Type B pancreatic cell (in vitro differentiated cells): Measurements from ENCODE around the gene MEMO1. TPM values are rescaled to one million over a fixed set of nuclear protein-coding genes. Genes with fewer than 3 reads are reported as not detected.

Experiments used
- DNase-seq: peaks from one replicate; pipeline ENCODE4 v3.0.0; 2021; ENCODE audit warnings: mixed read lengths; ENCODE audit not compliant: unreplicated experiment; ENCODE audit errors: extremely low spot score
- H3K27ac Mint-ChIP-seq: 2 replicates; pipeline ENCODE4 v1.8.0; 2021; ENCODE audit warnings: mild to moderate bottlenecking, mixed read lengths
- H3K27me3 Mint-ChIP-seq: 2 replicates; pipeline ENCODE4 v1.8.0; 2021; ENCODE audit warnings: mixed read lengths
- H3K36me3 Mint-ChIP-seq: 2 replicates; pipeline ENCODE4 v1.8.0; 2021; ENCODE audit warnings: mixed read lengths
- H3K4me1 Mint-ChIP-seq: one replicate; pipeline ENCODE4 v1.8.0; 2021; ENCODE audit warnings: mixed read lengths; ENCODE audit not compliant: unreplicated experiment
- H3K4me3 Mint-ChIP-seq: 2 replicates; pipeline ENCODE4 v1.8.0; 2021; ENCODE audit warnings: mild to moderate bottlenecking, mixed read lengths
- H3K9me3 Mint-ChIP-seq: 2 replicates; pipeline ENCODE4 v1.8.0; 2021; ENCODE audit warnings: mixed read lengths
- total RNA-seq: library from RNA; stranded (reverse); gene quantifications from 2 replicates; pipeline ENCODE4 v1.2.1, GENCODE V29; 2021; ENCODE audit warnings: low replicate concordance
- TF ChIP-seq, protein P1 (sequence below): fragments of 200-600 bp; sonication (generic); conservative IDR thresholded peaks from 2 replicates; pipeline ENCODE4 v1.5.0; 2021; ENCODE audit warnings: antibody characterized with exemption, mild to moderate bottlenecking

The MEMO1 gene
- total RNA-seq, 1 donor from 2014 or later: 48.5 TPM

DNA sequence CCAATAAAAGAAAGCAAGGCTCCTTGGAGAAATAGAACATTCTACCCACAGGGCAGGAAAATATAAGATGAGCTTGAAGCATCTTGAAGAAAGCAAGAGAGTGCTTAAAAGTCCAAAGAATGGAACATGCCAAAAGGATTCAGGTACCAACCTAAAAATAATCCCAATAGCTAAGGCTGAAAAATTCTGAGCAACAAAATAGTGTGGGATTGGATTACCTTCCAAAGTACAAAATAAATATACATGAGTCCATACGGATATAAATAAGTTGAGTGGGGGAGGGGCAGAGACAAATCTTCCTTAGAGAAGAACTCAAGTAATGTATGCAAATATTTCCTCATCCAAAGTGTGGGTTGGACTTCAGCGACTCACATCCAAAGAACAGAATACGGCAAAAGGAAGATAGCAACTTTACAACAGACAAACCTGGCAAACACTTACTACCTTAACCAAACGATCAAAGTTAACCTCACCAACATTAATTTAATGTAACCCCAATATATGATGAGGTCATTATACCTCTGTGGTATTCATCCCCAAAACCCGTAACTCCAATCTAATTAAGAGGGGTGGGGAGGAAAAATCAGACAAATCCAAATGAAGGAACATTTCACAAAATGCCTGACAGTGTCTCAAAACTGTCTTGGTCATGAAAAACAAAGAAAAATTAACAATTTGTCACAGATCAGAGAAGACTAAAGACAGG is 26.9 kb downstream of the MEMO1 start:
- peaks cover 20% of the 10 kb centered on the region for H3K4me1 Mint-ChIP-seq

DNA sequence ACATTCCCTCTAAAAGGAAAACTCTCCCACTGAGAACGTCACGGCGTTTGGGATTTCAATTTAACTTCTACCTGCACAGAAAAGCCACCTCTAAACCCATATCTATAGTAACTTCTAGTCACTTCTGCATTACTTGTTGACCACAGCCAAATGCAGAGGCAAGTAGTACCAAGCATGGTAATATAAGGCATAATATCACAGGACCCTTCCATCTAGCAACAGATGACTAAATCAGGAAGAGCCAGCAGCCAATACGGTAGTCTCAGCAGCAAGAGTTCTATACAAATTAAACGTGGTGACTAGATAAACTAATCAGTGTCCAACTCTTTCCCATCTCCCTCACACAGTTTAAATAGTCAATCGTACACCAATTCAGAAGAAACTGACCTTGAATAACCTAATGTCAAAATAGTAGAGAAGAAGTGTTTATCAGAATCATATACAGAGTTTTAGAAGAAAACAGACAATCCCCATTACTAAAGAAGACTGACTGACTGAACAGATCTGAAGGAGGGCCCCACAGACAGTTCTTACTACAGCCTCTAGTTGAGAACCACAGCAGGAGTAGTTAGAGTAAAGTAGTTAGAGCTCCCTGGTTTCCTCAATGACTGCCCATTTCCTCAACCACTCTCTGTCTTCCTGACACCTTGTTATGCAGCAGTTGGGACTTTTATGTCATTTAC is 30.0 kb downstream of the MEMO1 start:
- TF ChIP-seq, protein P1, sequence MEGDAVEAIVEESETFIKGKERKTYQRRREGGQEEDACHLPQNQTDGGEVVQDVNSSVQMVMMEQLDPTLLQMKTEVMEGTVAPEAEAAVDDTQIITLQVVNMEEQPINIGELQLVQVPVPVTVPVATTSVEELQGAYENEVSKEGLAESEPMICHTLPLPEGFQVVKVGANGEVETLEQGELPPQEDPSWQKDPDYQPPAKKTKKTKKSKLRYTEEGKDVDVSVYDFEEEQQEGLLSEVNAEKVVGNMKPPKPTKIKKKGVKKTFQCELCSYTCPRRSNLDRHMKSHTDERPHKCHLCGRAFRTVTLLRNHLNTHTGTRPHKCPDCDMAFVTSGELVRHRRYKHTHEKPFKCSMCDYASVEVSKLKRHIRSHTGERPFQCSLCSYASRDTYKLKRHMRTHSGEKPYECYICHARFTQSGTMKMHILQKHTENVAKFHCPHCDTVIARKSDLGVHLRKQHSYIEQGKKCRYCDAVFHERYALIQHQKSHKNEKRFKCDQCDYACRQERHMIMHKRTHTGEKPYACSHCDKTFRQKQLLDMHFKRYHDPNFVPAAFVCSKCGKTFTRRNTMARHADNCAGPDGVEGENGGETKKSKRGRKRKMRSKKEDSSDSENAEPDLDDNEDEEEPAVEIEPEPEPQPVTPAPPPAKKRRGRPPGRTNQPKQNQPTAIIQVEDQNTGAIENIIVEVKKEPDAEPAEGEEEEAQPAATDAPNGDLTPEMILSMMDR: peak; percentile 21
- Mint-ChIP-seq H3K27ac (no peak overlapping the region), H3K36me3 (peaks cover 8% of the 10 kb centered on the region), H3K4me1 (peaks cover 26% of the 10 kb centered on the region), H3K27me3 (no peaks in the 10 kb centered on the region), H3K9me3 (peaks cover 6% of the 10 kb centered on the region), H3K4me3 (no peak overlapping the region)
- DNase-seq: no peak

More for the DNA sequence above, 26.9 kb downstream of the MEMO1 start:
- peaks cover 6% of the 10 kb centered on the region for H3K9me3 Mint-ChIP-seq
- H3K27ac Mint-ChIP-seq: no peak overlapping the region
- H3K4me3 Mint-ChIP-seq: no peak overlapping the region
- peaks cover 11% of the 10 kb centered on the region for H3K36me3 Mint-ChIP-seq
- no peaks in the 10 kb centered on the region for H3K27me3 Mint-ChIP-seq
- DNase-seq: no peak
- TF ChIP-seq, protein P1: no peak

DNA sequence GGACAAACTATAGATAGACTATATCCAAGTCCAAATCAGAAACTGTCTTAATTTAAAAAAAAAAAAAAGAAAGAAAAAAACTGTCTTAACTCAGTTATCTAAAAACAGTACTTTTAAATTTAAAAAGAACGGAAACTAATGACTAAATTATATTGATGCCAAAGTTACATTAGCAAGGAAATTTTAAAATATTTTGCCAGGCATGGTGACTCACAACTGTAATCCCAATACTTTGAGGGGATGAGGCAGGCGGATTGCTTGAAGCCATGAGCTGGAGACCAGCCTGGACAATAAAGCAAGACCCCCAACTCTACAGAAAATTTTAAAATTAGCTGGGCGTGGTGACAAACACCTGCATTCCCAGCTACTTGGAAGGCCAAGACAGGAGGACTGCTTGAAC is 30.9 kb downstream of the MEMO1 start:
- Mint-ChIP-seq H3K9me3 (peaks cover 6% of the 10 kb centered on the region), H3K4me1 (peaks cover 26% of the 10 kb centered on the region), H3K36me3 (peaks cover 8% of the 10 kb centered on the region), H3K27me3 (no peaks in the 10 kb centered on the region), H3K4me3 (no peak overlapping the region), H3K27ac (no peak overlapping the region)
- TF ChIP-seq, protein P1: no peak
- DNase-seq: no peak

DNA sequence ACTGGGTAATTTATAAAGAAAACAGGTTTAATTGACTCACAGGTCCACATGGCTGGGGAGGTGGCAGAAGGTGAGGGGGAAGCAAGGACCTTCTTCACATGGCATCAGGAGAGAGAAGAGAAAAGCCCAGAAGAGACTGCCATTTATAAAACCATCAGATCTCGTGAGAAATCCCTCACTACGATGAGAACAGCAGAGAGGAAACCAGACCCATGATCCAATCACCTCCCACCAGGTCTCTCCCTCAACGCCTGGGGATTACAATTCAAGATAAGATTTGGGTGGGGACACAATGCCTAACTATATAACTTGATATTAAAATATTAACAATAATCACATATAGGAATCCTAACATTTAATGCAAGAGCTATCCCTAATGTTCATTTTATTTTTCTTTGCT is 31.8 kb downstream of the MEMO1 start:
- peaks cover 4% of the 10 kb centered on the region for H3K9me3 Mint-ChIP-seq
- H3K27ac Mint-ChIP-seq: no peak overlapping the region
- TF ChIP-seq, protein P1: no peak
- peaks cover 4% of the 10 kb centered on the region for H3K36me3 Mint-ChIP-seq
- H3K4me1 Mint-ChIP-seq: peaks cover 23% of the 10 kb centered on the region
- no peak for DNase-seq
- H3K4me3 Mint-ChIP-seq: no peak overlapping the region
- H3K27me3 Mint-ChIP-seq: no peaks in the 10 kb centered on the region

DNA sequence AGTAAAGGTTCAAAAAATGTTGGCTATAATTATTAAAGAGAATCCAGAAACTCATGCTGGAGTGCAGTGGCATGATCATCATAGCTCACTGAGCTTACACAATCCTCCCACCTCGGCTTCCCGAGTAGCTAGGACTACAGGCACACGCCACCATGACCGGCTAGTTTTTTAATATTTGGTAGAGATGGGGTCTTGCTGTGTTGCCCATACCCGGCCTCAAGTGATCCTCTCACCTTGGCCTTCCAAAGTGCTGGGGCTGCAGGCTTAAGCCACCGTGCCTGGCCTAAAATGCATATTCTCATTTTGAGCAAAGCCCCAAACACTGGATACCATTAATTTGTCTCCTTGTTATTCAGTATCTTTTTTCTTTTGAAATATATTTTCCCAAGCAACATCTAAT is 32.4 kb downstream of the MEMO1 start:
- no peak for DNase-seq
- TF ChIP-seq, protein P1: no peak

More for the DNA sequence above, 32.4 kb downstream of the MEMO1 start:
- H3K9me3 Mint-ChIP-seq: no peaks in the 10 kb centered on the region
- H3K27ac Mint-ChIP-seq: no peak overlapping the region
- no peaks in the 10 kb centered on the region for H3K27me3 Mint-ChIP-seq
- H3K36me3 Mint-ChIP-seq: peaks cover 3% of the 10 kb centered on the region
- H3K4me3 Mint-ChIP-seq: no peak overlapping the region
- H3K4me1 Mint-ChIP-seq: peaks cover 19% of the 10 kb centered on the region
